HL-60 (cell line): ENCODE results near the gene VWDE.

Experiments used
- DNase-seq, 2 experiments: peaks; one replicate each; pipeline ENCODE4 v3.0.0-alpha.2; 2010 to 2020; ENCODE audit warnings: low read depth in 1 of 2, low spot score in 1 of 2
- H3K27ac ChIP-seq: fragments of 250-450 bp; sonication (Bioruptor Pico); replicated peaks from 2 replicates; pipeline ENCODE4 v1.5.1; 2020; ENCODE audit warnings: mild to moderate bottlenecking, moderate library complexity
- H3K27me3 ChIP-seq: fragments of 250-450 bp; sonication (Bioruptor Pico); 2 replicates; pipeline ENCODE4 v1.5.1; 2021; ENCODE audit warnings: mild to moderate bottlenecking, moderate library complexity; ENCODE audit not compliant: insufficient read depth, poor library complexity, severe bottlenecking
- H3K4me3 ChIP-seq: replicated peaks from 2 replicates; pipeline ENCODE4 v1.5.1; 2011; ENCODE audit warnings: mild to moderate bottlenecking, control low read depth, low read length; ENCODE audit not compliant: insufficient read depth
- CTCF ChIP-seq: IDR thresholded peaks from one replicate; pipeline ENCODE4 v1.5.1; 2011; ENCODE audit warnings: low read length, control low read depth, inconsistent platforms; ENCODE audit not compliant: insufficient read depth
- GABPA ChIP-seq: IDR thresholded peaks from 2 replicates; pipeline ENCODE4 v1.6.1; 2012; ENCODE audit warnings: low read depth
- POLR2AphosphoS5 ChIP-seq: IDR thresholded peaks from 2 replicates; pipeline ENCODE4 v1.6.1; 2012; ENCODE audit warnings: low read depth
- REST ChIP-seq: IDR thresholded peaks from 2 replicates; pipeline ENCODE4 v1.6.1; 2012; ENCODE audit warnings: low read depth; ENCODE audit not compliant: insufficient replicate concordance
- SPI1 ChIP-seq: IDR thresholded peaks from 2 replicates; pipeline ENCODE4 v1.6.1; 2012; ENCODE audit warnings: low read depth, mild to moderate bottlenecking, borderline replicate concordance

VWDE gene

GRCh38 chr7:12305502-12305901 lies 98.2 kb downstream of the VWDE start:
- no peak overlapping the region for H3K27ac ChIP-seq
- TF ChIP-seq CTCF (no peak), GABPA (no peak), SPI1 (no peak), REST (no peak), POLR2AphosphoS5 (no peak)
- no peak for DNase-seq
- no peak overlapping the region for H3K4me3 ChIP-seq
- H3K27me3 ChIP-seq = no peaks in the 10 kb centered on the region

GRCh38 chr7:12303495-12303894 lies 100.2 kb downstream of the VWDE start:
- DNase-seq = no peak
- H3K4me3 ChIP-seq = no peak overlapping the region
- TF ChIP-seq SPI1 (no peak), REST (no peak), POLR2AphosphoS5 (no peak), GABPA (no peak), CTCF (no peak)
- no peak overlapping the region for H3K27ac ChIP-seq
- H3K27me3 ChIP-seq = no peaks in the 10 kb centered on the region

GRCh38 chr7:12303062-12303461 lies 100.6 kb downstream of the VWDE start:
- TF ChIP-seq SPI1 = no peak
- no peak for TF ChIP-seq CTCF
- no peak for TF ChIP-seq GABPA
- no peak for TF ChIP-seq REST
- TF ChIP-seq POLR2AphosphoS5 = no peak
- H3K27me3 ChIP-seq = no peaks in the 10 kb centered on the region
- no peak overlapping the region for H3K4me3 ChIP-seq
- DNase-seq = no peak
- H3K27ac ChIP-seq = no peak overlapping the region
